Measurements from ENCODE around the gene TLR4. TPM values are rescaled to one million over a fixed set of nuclear protein-coding genes. Genes with fewer than 3 reads are reported as not detected.

TLR4 gene
- not detected in 2 replicates for total RNA-seq (2021)
- percentile 7 among the genes with signal in this experiment for Bru-seq, nascent RNA
- not detected for BruChase-seq, experiment 1, labeled RNA remaining after a 2-hour chase
- not detected for BruChase-seq, experiment 2, labeled RNA remaining after a 6-hour chase
- long read RNA-seq, partial matches to known transcripts, result 0 of 1 reads
- long read RNA-seq, other reads (novel, unspliced or antisense), result 1 of 1 reads

DNA sequence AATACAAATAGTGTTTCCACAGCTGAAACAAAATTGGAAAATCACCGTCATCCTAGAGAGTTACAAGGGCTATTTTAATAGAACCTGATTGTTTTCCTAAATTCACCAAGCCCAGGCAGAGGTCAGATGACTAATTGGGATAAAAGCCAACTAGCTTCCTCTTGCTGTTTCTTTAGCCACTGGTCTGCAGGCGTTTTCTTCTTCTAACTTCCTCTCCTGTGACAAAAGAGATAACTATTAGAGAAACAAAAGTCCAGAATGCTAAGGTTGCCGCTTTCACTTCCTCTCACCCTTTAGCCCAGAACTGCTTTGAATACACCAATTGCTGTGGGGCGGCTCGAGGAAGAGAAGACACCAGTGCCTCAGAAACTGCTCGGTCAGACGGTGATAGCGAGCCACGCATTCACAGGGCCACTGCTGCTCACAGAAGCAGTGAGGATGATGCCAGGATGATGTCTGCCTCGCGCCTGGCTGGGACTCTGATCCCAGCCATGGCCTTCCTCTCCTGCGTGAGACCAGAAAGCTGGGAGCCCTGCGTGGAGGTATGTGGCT is at the start of gene TLR4:
Gene TLR4, plus strand, starts transcription at position 380 of the 552 bp plus-strand sequence. Its CDS starts 70 bp downstream, at position 450.
- BruUV-seq (replicated peaks), result no TSS peak
- no peak within 1 kb of the TSS for H3K4me3 ChIP-seq (ENCODE audit: low read depth, low read length, poor library complexity, severe bottlenecking)
- no peaks in the 10 kb centered on the region for H3K4me1 ChIP-seq (ENCODE audit: insufficient read depth, low read length, poor library complexity, severe bottlenecking)
- H3K27me3 ChIP-seq (replicated peaks; ENCODE audit: insufficient read depth, low read depth, low read length, poor library complexity), result no peaks in the 10 kb centered on the region
- H3K36me3 ChIP-seq (ENCODE audit: insufficient read depth, low read length, poor library complexity, severe bottlenecking), result no peaks in the 10 kb centered on the region
- ChIA-PET POLR2A (ENCODE audit: low non-redundant PET) (no interaction called here), CTCF (no interaction called here)
- no peak within 1 kb of the TSS for H3K27ac ChIP-seq (ENCODE audit: low read depth, low read length, poor library complexity, severe bottlenecking)
- intact Hi-C loops (cut with micrococcal nuclease; ENCODE audit: unreplicated experiment), result no loop called here
- no peak for DNase-seq (ENCODE audit: low spot score)
- TF ChIP-seq EZH2 (IDR thresholded peaks at IDR 0.05; ENCODE audit: borderline replicate concordance, low read depth, low read length, poor library complexity, severe bottlenecking), result no peak
- TF ChIP-seq CTCF (conservative IDR thresholded peaks at IDR 0.05; ENCODE audit: low read depth, low read length), result no peak
- no peaks in the 10 kb centered on the region for H3K9me3 ChIP-seq (ENCODE audit: low read depth, low read length, poor library complexity, severe bottlenecking)

DNA sequence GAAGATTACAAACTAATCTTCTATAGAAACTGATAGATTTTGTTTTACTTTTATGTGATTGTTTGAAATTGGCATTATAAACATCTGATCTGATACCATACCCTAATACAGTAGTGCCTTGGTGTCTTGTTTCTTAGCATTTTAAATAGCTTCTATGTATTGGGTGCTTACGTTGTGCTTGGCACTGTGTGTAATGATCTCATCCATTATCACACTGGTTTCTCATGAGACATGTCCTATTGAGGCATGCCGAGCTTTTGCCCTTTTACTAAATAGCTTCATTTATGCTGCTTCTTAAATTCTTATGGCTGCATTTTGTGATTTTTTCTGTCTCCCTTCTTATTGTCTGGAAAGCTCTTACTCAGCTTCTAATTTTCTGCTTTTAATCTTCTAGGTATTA is 48.2 kb upstream of the TLR4 start:
- no TSS peak for BruUV-seq (replicated peaks)
- H3K27ac ChIP-seq (ENCODE audit: low read depth, low read length, poor library complexity, severe bottlenecking), result no peak overlapping the region
- no peak for DNase-seq (ENCODE audit: low spot score)
- ChIA-PET POLR2A (ENCODE audit: low non-redundant PET) (no interaction called here), CTCF (no interaction called here)
- no peaks in the 10 kb centered on the region for H3K4me1 ChIP-seq (ENCODE audit: insufficient read depth, low read length, poor library complexity, severe bottlenecking)
- H3K4me3 ChIP-seq (ENCODE audit: low read depth, low read length, poor library complexity, severe bottlenecking), result no peak overlapping the region
- TF ChIP-seq EZH2 (IDR thresholded peaks at IDR 0.05; ENCODE audit: borderline replicate concordance, low read depth, low read length, poor library complexity, severe bottlenecking) (no peak), CTCF (conservative IDR thresholded peaks at IDR 0.05; ENCODE audit: low read depth, low read length) (no peak)
- H3K36me3 ChIP-seq (ENCODE audit: insufficient read depth, low read length, poor library complexity, severe bottlenecking), result no peaks in the 10 kb centered on the region
- no peaks in the 10 kb centered on the region for H3K27me3 ChIP-seq (replicated peaks; ENCODE audit: insufficient read depth, low read depth, low read length, poor library complexity)
- H3K9me3 ChIP-seq (ENCODE audit: low read depth, low read length, poor library complexity, severe bottlenecking), result no peaks in the 10 kb centered on the region
- intact Hi-C loops (cut with micrococcal nuclease; ENCODE audit: unreplicated experiment), result no loop called here

DNA sequence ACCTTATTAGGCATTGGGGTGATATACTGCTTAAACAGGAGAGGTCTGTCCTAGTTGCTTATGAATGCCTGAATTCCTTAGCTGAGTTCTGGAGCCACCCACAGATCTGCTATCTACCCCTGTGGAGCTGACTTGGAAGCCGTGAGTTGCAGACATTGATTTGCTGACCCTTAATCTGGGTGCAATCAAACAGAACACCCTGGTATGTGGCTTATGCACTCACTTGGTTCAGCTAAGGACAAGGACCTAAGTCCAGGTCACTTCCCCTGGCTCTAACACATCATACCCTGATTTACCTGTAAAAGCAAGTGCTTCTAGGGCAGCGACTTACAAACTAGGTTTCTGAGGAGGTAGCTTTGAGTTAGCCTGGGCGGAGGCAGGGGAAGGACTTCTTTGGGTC is 41.6 kb upstream of the TLR4 start:
- no peaks in the 10 kb centered on the region for H3K9me3 ChIP-seq (ENCODE audit: low read depth, low read length, poor library complexity, severe bottlenecking)
- intact Hi-C loops (cut with micrococcal nuclease; ENCODE audit: unreplicated experiment), result no loop called here
- DNase-seq (ENCODE audit: low spot score), result no peak
- no peaks in the 10 kb centered on the region for H3K27me3 ChIP-seq (replicated peaks; ENCODE audit: insufficient read depth, low read depth, low read length, poor library complexity)
- no peak for TF ChIP-seq EZH2 (IDR thresholded peaks at IDR 0.05; ENCODE audit: borderline replicate concordance, low read depth, low read length, poor library complexity, severe bottlenecking)
- ChIA-PET POLR2A (ENCODE audit: low non-redundant PET) (no interaction called here), CTCF (no interaction called here)
- H3K36me3 ChIP-seq (ENCODE audit: insufficient read depth, low read length, poor library complexity, severe bottlenecking), result no peaks in the 10 kb centered on the region
- H3K4me3 ChIP-seq (ENCODE audit: low read depth, low read length, poor library complexity, severe bottlenecking), result no peak overlapping the region
- H3K4me1 ChIP-seq (ENCODE audit: insufficient read depth, low read length, poor library complexity, severe bottlenecking), result no peaks in the 10 kb centered on the region
- no peak overlapping the region for H3K27ac ChIP-seq (ENCODE audit: low read depth, low read length, poor library complexity, severe bottlenecking)
- BruUV-seq (replicated peaks), result no TSS peak

GRCh38 chr9:117664419-117664818 is 39.8 kb upstream of the TLR4 start:
- POLR2A ChIA-PET (ENCODE audit: low non-redundant PET), result no interaction called here
- no peak for TF ChIP-seq CTCF (conservative IDR thresholded peaks at IDR 0.05; ENCODE audit: low read depth, low read length)
- Histone ChIP-seq H3K4me1 (ENCODE audit: insufficient read depth, low read length, poor library complexity, severe bottlenecking) (no peaks in the 10 kb centered on the region), H3K9me3 (ENCODE audit: low read depth, low read length, poor library complexity, severe bottlenecking) (no peaks in the 10 kb centered on the region), H3K36me3 (ENCODE audit: insufficient read depth, low read length, poor library complexity, severe bottlenecking) (no peaks in the 10 kb centered on the region), H3K27ac (ENCODE audit: low read depth, low read length, poor library complexity, severe bottlenecking) (no peak overlapping the region), H3K27me3 (replicated peaks; ENCODE audit: insufficient read depth, low read depth, low read length, poor library complexity) (no peaks in the 10 kb centered on the region), H3K4me3 (ENCODE audit: low read depth, low read length, poor library complexity, severe bottlenecking) (no peak overlapping the region)
- intact Hi-C loops (cut with micrococcal nuclease; ENCODE audit: unreplicated experiment), result no loop called here
- CTCF ChIA-PET, result no interaction called here
- DNase-seq (ENCODE audit: low spot score), result no peak
- no TSS peak for BruUV-seq (replicated peaks)

All from A673 (cell line).